Transverse colon (tissue), 4 donors: ENCODE measurements around the gene RIT1. TPM values are rescaled to one million over a fixed set of nuclear protein-coding genes. Genes with fewer than 3 reads are reported as not detected.

Experiments
- DNase-seq: peaks from one replicate; pipeline ENCODE4 v3.0.0-alpha.2; 2019
- H3K27ac ChIP-seq, 4 donors: fragments of 200-600 bp; sonication (generic); 2 replicates each; pipeline ENCODE4 v1.5.1; 2016 to 2018; ENCODE audit warnings: inconsistent platforms in 4 of 4
- H3K27me3 ChIP-seq: fragments of 200-600 bp; sonication (generic); 2 replicates; pipeline ENCODE4 v1.5.1; 2017; ENCODE audit warnings: inconsistent platforms
- H3K36me3 ChIP-seq, 4 donors: fragments of 200-600 bp; sonication (generic); 2 replicates each; pipeline ENCODE4 v1.5.1; 2017 to 2019; ENCODE audit warnings: inconsistent platforms in 4 of 4
- H3K4me1 ChIP-seq, 4 donors: fragments of 200-600 bp; sonication (generic); 2 replicates each; pipeline ENCODE4 v1.5.1; 2017 to 2020; ENCODE audit warnings: inconsistent platforms in 4 of 4
- H3K4me3 ChIP-seq, 4 donors: fragments of 200-600 bp; sonication (generic); 1 replicate in 1 of 4; 2 replicates in 3 of 4; pipeline versions ENCODE4 v1.5.1 to v1.6.1; 2017 to 2019; ENCODE audit warnings: inconsistent platforms in 4 of 4
- H3K9me3 ChIP-seq, 2 donors: fragments of 200-600 bp; sonication (generic); 2 replicates each; pipeline ENCODE4 v1.5.1; 2017 to 2019; ENCODE audit warnings: inconsistent platforms in 2 of 2
- CTCF ChIP-seq, 5 experiments: fragments of 200-600 bp in 3 of 5; fragments of 450-650 bp in 2 of 5; sonication (generic) in 3 of 5; IDR thresholded peaks; 1 replicate in 2 of 5; 2 replicates in 3 of 5; pipeline ENCODE4 v1.5.1; 2016 to 2017; ENCODE audit warnings: antibody characterized with exemption in 5 of 5, inconsistent platforms in 3 of 5, mild to moderate bottlenecking in 2 of 5, moderate library complexity in 1 of 5
- EP300 ChIP-seq: sonication (generic); formaldehyde crosslinking; IDR thresholded peaks from one replicate; pipeline ENCODE4 v1.6.1; 2017; ENCODE audit warnings: antibody characterized with exemption, low read depth
- POLR2A ChIP-seq: fragments of 450-650 bp; IDR thresholded peaks from one replicate; pipeline ENCODE4 v1.6.1; 2016; ENCODE audit warnings: antibody characterized with exemption, mild to moderate bottlenecking, moderate library complexity
- POLR2AphosphoS5 ChIP-seq, 3 donors: sonication (generic); formaldehyde crosslinking; IDR thresholded peaks; one replicate each; pipeline ENCODE4 v1.6.1; 2016; ENCODE audit warnings: antibody characterized with exemption in 3 of 3
- WGBS, 2 donors: methylation state at CpG; one replicate each; pipeline ENCODE4 v1.1.5; 2018; ENCODE audit warnings: low coverage in 1 of 2; 5-methylcytosine and 5-hydroxymethylcytosine counted together
- in situ Hi-C, 4 donors: fragments of 200-750 bp; cut with MboI; loops; one replicate each; pipeline versions ENCODE4 v1.15.0 to v1.15.1; 2017; ENCODE audit warnings: low sequenced_read_pairs in 3 of 4, low pct_ligation_motif_present in 1 of 4, low pct_unique_long_range_greater_than_20kb in 1 of 4
- intact Hi-C: fragments of 100-400 bp; cut with DNase I; formaldehyde crosslinking; loops from one replicate; pipeline ENCODE4 v1.15.1; 2023; ENCODE audit warnings: low total_unique reads
- total RNA-seq, 4 donors: library from RNA; depleted of rRNA; stranded (reverse); fragments of >200 nt; gene quantifications; one replicate each; pipeline ENCODE4 v1.1.0, GENCODE V29; 2016

RIT1 gene
- total RNA-seq, result 10 to 100 TPM in 3 of 4 donors, 1 to 10 TPM in 1; 6.4 to 23.7 (median 17.0) TPM

- in situ Hi-C loops (no loop called here), intact Hi-C loops (no loop called here)
- H3K9me3 ChIP-seq, result no peaks in the 10 kb centered on the region
- H3K36me3 ChIP-seq, result peaks cover 0 to 71% (median 18%) of the 10 kb centered on the region in 4 donors
- TF ChIP-seq POLR2AphosphoS5 (IDR thresholded peaks at IDR 0.05) (peak; percentile 80 to 92 (median 88)), CTCF (IDR thresholded peaks at IDR 0.05) (peak in 3 of 5 experiments; percentile 24 to 65 (median 49)), POLR2A (peak; percentile 67), EP300 (no peak)
- H3K4me3 ChIP-seq, result peak within 1 kb of the TSS; percentile 56 to 92 (median 68)
- WGBS, 2 donors, result 7 to 27% methylated on average over 7 to 31 of the region's 34 CpGs
- DNase-seq, result peak; percentile 93
- no peaks in the 10 kb centered on the region for H3K27me3 ChIP-seq
- H3K4me1 ChIP-seq, result peaks cover 0 to 20% (median 17%) of the 10 kb centered on the region in 4 donors
- peak within 1 kb of the TSS; percentile 92 to 96 (median 96) for H3K27ac ChIP-seq
Measured at GRCh38 chr1:155911156-155912055, at the start of gene RIT1. RIT1 (minus strand) TSS chr1:155911349; CDS start chr1:155910761, 588 bp downstream.

- in situ Hi-C loops (no loop called here), intact Hi-C loops (no loop called here)
- TF ChIP-seq EP300 (no peak), POLR2A (no peak), CTCF (IDR thresholded peaks at IDR 0.05) (no peak), POLR2AphosphoS5 (IDR thresholded peaks at IDR 0.05) (no peak)
- WGBS, 2 donors, result 70 to 73% methylated on average over 3 of the region's 3 CpGs
- Histone ChIP-seq H3K36me3 (peaks cover 0 to 88% (median 41%) of the 10 kb centered on the region in 4 donors), H3K27ac (peak overlapping the region in 2 of 4 donors; percentile 43 to 46), H3K4me1 (peaks cover 0 to 17% (median 5%) of the 10 kb centered on the region in 4 donors), H3K9me3 (no peaks in the 10 kb centered on the region), H3K4me3 (no peak overlapping the region), H3K27me3 (no peaks in the 10 kb centered on the region)
- DNase-seq, result no peak
Measured at GRCh38 chr1:155960081-155960745, 49.1 kb upstream of the RIT1 start.

- Histone ChIP-seq H3K27ac (no peak overlapping the region), H3K4me3 (no peak overlapping the region), H3K4me1 (peaks cover 0 to 7% (median under 1%) of the 10 kb centered on the region in 4 donors), H3K9me3 (no peaks in the 10 kb centered on the region), H3K36me3 (peaks cover 0 to 86% (median 40%) of the 10 kb centered on the region in 4 donors), H3K27me3 (no peaks in the 10 kb centered on the region)
- no peak for TF ChIP-seq POLR2AphosphoS5 (IDR thresholded peaks at IDR 0.05)
- WGBS, 2 donors, result 98 to 100% methylated on average over 1 to 12 of the region's 12 CpGs
- intact Hi-C loops (no loop called here), in situ Hi-C loops (no loop called here)
- DNase-seq, result no peak
Measured at GRCh38 chr1:155957411-155957915, 46.3 kb upstream of the RIT1 start.

GRCh38 chr1:155954645-155955044, 43.5 kb upstream of the RIT1 start:
- Histone ChIP-seq H3K4me3 (no peak overlapping the region), H3K4me1 (no peaks in the 10 kb centered on the region), H3K27ac (no peak overlapping the region), H3K9me3 (no peaks in the 10 kb centered on the region), H3K36me3 (peaks cover 0 to 87% (median 42%) of the 10 kb centered on the region in 4 donors), H3K27me3 (no peaks in the 10 kb centered on the region)
- intact Hi-C loops (no loop called here), in situ Hi-C loops (no loop called here)
- DNase-seq, result no peak
- 86 to 98% methylated on average over 1 to 3 of the region's 3 CpGs for WGBS, 2 donors
- TF ChIP-seq POLR2A, result no peak
- no peak for TF ChIP-seq EP300
- no peak for TF ChIP-seq CTCF (IDR thresholded peaks at IDR 0.05)
- no peak for TF ChIP-seq POLR2AphosphoS5 (IDR thresholded peaks at IDR 0.05)
